GM20431 (cell line): ENCODE results near the gene EXD3.
"Not testable (repeated sequence)": the region's sequence is repeated elsewhere in the genome, so short reads cannot be mapped to it uniquely, and the experiment has no call there.

Source experiments
- in situ Hi-C: fragments of 300-500 bp; cut with MseI, MboI; formaldehyde crosslinking; loops from one replicate; pipeline ENCODE4 v1.15.0; 2020; ENCODE audit warnings: low sequenced_read_pairs; ENCODE audit not compliant: unreplicated experiment

The EXD3 gene

GRCh38 chr9:137422604-137423513 is at the start of gene EXD3, which contains the start of gene NOXA1:
Gene EXD3, minus strand, starts transcription at chr9:137423162. Its CDS starts 27,805 bp downstream, at chr9:137395357.
Gene NOXA1, plus strand, starts transcription at chr9:137423393. Its CDS starts 137 bp downstream, at chr9:137423530.
- in situ Hi-C loops = no loop called here

GRCh38 chr9:137470785-137471184 is 47.8 kb upstream of the EXD3 start:
- in situ Hi-C loops = no loop called here

DNA sequence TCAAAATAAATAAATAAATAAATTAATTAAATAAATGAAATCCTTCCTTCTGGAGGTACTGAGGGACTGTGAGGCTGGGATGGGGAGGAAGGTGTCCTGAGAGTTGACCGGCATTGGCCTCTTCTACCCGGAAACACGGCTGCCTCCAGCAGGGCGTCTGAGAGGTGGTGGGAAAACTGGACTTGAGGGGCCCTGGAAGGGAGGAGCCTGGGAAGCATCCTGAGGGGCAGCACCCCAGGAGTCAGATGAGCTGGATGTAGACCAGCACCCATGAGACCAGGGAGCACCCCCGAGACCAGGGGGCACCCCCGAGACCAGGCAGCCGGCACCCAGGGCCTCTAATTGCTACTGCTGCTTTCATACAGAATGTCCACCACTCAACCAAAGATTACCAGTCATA is 44.9 kb upstream of the EXD3 start:
- in situ Hi-C loops = no loop called here

DNA sequence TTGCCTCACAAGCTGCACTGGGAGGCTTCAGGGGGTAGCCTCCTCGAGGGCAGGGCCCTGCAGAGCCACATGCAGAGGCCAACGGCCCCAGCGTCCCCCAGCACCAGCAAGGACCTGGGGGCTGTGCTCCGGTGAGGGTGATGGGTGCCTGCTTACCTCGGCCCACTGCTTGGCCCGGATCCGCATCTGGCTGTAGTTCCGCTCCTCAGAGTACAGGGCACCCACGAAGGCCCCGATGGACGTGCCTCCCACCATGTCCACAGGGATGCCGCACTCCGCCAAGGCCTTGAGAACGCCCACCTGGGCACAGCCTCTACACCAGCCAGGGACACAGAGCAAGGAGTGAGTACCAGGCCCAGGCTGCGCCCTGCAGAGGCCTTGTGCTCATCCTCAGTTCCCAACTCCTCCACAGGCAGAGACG is 44.2 kb upstream of the EXD3 start:
- in situ Hi-C loops = no loop called here

- in situ Hi-C loops = not testable (repeated sequence)
These were observed 43.6 kb upstream of the EXD3 start for GRCh38 chr9:137466389-137467085.

- in situ Hi-C loops = no loop called here
These were observed 42.9 kb upstream of the EXD3 start for GRCh38 chr9:137465720-137466388.

GRCh38 chr9:137465000-137465719 is 42.2 kb upstream of the EXD3 start:
- in situ Hi-C loops = no loop called here

DNA sequence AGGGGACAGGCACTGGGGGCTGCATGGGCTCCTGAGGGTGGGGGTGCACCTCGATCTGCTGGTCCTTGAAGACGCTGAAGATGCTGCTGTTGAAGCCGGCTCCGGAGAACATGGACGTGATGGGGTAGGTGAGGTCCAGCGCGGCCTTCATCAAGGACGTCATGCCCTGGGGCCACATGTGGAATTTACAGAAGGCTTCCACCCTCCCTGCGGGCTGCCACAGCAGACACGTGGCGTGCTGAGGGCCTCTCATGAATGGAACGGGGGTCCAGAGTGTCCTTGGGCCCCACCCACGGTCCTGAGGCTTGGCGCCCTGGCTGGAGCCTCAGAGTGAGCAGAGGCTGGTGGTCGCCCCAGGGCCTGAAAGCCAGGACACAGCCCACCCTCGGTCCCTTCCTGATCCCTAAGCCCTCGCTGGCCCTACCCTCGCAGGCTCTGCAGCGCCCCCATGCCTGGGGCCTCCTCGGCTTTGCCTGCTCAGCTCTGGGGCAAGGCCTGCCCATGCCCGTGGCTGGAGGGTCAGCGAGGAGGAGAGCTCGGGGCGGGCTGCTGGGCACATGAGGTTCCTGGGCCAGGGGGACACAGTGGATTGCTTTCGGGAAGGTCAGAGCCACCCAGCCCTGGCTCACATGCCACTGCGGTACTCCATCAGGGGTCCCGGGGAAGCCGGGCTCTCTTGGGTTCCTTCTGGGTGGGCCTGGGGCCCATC is 41.5 kb upstream of the EXD3 start:
- in situ Hi-C loops = no loop called here

DNA sequence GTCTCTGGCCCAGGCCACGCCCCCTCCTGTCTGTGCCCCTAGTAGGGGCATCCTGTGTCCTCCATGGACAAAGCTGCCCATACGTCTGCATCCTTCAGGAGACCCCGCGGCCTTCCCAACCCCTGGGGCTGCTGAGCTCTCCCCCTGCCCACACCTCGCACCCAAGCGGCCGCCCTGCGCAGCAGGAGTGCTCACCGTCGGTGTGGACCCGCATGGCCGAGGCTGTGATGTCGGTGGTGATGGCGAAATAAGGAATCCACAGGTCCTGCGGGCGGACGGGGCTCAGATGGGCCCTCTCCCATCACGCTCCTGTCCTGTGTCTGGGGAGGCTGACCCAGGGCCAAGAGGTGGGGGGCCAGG is 40.9 kb upstream of the EXD3 start:
- in situ Hi-C loops = no loop called here

DNA sequence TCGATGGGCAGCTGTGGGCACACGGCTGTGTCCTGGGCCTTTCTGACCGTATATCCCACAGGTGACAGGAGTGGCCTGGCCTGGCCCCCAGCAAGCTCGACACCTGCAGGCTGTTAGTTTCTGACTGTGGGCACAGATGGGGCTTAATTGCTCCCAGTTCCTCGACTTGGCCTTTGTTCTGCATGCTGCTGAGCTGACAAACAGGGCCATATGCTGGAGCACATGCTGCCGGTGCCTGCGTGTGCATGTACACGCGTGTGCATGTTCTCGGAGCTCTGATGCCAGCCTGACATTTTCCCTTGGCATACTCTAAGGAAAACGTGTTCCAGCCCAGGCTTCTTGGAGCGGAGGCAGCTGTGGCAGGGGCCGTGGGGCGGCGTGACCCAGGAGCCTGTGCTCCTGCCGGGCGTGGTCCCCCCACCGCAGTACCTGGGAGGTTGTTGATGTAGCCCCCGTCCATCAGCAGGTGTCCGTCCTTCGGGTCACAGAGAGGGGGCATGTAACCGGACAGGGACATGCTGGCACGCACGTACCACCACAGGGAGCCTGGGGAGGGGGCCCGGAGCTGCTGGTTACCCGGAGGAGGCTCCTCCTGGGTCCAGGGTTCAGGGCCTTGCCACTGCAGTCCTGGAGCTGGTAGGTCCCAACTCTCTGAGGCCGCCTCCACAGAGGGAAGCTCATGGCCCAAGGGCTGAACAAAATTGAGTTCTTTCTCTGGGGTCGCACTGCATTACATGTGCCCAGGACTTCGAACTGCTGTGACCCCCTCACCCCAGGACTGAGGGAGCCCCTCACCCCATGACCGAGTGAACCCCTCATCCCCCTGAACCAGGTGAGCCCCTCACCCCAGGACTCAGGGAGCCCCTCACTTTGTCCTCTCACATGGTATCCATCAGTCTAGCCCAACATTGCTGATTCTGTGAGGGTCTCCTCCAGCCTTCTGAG is 40.3 kb upstream of the EXD3 start:
- in situ Hi-C loops = no loop called here

DNA sequence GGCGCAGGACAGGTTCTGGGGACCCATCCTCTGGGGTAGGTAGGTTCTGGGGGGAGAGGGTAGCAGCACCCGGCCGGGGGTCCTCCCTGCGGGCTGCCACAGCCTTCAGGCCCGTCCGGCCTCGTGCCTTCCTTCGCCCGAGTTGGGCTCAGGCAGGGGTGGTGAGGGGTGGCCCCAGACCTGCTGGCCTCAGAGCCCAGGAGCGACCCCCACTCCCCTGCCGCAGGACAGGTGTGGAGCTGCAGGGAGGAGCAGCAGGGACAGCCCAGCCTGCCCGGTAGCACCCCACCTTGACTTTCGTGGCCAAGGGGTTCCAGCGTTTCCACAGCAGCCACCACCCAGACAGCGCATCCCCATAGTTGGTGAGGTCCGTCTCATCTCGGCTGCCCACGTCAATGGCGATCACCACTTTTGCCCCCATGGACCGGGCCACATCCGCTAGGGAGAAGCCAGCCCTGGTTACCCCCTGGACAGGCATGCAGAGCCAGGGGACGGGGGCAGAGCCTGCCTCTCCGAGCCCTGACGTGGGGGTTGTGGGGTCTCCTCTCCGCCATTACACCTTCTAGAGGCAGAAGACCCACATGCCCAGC is 39.5 kb upstream of the EXD3 start:
- in situ Hi-C loops = no loop called here

- in situ Hi-C loops = no loop called here
These were observed 38.9 kb upstream of the EXD3 start for GRCh38 chr9:137461663-137462395.

GRCh38 chr9:137461316-137461662 is 38.3 kb upstream of the EXD3 start:
- in situ Hi-C loops = no loop called here

DNA sequence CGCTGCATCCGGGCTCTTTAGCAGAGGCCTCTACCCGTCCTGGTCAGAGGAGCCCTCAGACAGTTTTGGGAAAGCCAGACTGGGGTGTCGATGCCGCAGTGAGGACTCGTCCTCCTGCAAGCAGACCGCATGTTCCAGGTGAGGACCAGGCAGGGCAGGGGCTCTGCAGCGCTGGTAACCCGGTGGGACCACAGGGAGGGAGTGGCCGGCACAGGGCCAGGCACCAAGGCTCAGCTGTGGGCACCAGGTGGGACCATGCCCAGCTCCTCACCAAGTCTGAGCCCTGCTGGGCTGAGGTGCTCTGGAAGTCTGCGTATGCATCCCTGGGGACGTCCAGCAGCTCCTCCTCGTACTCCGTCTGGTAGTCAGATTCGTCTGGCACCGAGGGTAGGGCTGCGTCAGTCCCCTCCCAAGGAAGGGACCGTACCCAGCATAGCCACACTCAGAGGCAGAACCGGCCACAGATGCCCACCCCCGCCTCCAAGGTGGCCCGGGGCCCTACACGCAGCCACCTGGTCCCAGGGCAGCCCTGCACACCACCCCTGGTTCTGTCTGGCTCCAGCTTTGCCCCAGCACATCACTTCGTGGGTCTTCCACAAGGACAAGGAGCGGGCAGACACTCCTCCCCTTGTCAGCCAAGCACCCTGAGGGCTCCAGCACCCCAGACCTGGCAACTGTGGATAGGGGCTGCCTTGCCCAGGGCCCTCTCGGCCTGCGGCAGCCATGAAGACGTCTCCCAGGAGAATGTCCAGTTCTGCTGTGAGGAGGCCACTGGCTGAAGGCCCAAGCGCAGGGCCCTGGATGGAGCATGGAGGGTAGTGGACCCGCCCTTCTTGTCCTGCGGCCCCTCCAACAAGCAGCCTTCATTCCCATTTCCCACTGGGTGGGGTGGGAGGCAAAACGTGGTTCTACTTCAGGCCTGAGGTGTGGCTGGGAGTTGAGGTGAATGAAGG is 37.7 kb upstream of the EXD3 start:
- in situ Hi-C loops = no loop called here

DNA sequence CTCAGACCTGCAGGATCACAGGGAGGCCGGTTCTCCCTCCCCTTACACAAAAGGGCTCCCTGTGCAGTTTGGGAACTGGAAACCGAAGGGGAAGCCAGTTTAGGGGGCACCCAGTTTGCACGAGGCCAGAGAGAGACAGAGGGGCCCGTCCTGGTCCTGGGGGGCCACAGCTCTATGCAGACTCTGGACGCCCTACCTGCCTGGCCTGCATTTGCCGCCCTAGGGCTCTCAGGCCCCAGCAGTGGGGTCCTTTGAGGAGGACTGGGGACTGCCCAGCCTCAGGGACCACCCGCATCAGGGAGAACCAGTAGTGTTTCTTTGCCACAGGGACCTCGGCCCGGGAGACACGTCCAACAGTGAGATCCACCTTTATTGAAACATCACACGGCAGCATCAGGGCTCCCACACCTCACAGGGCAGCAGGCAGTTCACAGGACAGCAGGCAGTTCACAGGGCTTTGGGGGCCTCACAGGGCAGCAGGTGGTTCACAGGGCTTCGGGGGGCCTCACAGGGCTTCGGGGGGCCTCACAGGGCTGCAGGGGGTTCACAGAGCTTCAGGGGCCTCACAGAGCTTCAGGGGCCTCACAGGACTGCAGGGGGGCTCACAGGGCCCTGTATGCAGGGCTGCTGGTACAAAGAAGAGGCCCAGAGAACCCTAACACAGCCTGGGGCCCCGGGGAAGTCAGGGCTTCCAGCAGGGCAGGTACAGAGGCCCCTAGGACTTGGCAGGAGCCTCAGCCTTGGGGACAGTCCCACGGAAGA is 36.8 kb upstream of the EXD3 start:
- in situ Hi-C loops = no loop called here

- in situ Hi-C loops = no loop called here
These were observed 36.2 kb upstream of the EXD3 start, which contains the start of gene NSMF for GRCh38 chr9:137459152-137459600. Gene NSMF, minus strand, starts transcription at chr9:137459334. Its CDS starts 232 bp downstream, at chr9:137459102.
